HG03460 (cell line): ENCODE data around the gene PLEKHG5.

Experiments
- ATAC-seq: cut with Tn5 transposase; IDR thresholded peaks from one replicate; pipeline ENCODE4 v1.9.1; 2021; ENCODE audit not compliant: unreplicated experiment

Gene PLEKHG5

DNA sequence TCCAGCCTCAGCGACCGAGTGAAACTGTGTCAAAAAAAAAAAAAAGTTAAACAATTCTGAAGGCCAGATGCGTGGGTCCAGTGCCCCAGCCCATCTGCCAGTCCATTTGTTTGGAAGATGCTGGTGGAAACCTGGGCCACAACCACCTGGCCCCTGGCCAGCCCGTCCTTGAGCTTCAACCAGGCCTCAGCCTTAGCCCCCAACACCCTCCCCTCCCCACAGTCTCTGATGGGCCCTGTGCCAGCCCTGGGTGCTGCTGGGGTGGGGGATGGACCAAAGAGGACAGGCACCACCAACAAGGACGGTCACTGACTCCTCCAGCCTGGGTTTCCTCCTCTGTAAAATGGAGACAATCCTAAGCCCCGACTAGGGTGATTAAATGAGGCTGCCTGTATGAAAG lies 19.6 kb upstream of the PLEKHG5 start:
- ATAC-seq, result no peak

DNA sequence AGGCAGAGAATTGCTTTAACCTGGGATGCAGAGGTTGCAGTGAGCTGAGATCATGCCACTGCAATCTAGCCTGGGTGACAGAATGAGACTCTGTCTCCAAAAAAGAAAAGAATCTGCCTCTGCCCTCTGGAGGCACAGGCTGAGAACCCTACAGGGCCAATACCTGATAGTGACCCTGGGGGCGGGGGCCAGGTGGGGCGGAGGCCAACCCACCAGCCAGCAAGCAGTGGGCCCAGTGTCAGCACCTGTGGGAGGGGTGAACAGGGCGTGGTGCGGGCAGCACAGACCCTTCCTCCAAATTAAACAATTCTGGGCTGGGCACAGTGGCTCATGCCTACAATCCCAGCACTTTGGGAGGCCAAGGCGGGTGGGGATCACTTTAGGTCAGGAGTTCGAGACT lies 19.0 kb upstream of the PLEKHG5 start:
- no peak for ATAC-seq

DNA sequence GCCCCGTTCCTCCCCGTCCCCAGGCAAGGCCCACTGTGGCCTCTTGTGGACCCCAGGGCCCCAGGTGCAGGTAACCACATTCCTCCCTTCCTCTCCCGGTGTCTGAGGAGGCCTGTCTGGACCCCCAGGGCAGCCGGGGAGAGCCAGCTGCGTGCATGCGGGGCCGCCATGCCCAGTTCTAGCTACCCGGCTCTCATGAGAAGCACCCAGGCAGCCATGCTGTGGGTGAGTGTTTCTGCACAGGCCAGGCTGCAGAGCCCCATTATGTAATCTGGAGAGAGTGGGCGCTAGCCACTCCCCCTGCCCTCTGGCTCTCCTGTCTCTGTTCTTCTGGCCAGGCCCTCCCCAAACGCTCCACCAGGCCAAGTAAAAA lies 18.4 kb upstream of the PLEKHG5 start:
- no peak for ATAC-seq

DNA sequence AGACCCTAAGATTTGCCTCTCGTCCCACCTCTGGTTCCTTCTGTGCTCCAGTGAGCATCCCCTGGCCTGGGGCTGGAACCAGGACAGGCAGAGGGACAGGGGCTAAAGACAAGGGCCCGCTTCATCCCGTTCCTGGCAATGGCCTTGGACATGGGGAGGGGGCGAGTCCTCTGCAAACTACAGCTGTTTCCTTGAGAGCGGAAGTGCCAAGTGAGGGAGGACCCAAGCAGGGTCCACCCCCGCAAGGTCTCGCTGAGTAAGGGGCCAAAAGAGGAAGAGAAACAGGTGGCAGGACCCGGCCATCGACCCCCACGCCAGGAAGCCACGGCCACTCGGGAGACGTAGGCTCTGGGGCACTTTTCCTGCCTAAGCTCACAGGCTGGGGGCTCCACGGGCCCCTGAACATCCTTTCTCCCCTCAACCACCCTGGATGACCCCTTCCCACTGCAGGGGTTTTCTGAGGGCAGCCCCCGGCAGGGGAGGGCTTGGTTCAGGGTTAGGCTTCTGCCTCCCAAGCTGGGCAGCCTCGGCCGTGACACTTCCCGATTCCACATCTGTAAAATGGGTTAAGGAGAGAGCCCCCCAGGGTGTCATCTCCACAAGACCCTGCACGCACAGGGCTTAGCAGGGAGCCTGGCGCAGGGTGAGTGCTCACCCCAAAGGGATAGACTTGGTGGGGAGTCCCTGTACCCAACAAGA lies 17.9 kb upstream of the PLEKHG5 start:
- no peak for ATAC-seq

DNA sequence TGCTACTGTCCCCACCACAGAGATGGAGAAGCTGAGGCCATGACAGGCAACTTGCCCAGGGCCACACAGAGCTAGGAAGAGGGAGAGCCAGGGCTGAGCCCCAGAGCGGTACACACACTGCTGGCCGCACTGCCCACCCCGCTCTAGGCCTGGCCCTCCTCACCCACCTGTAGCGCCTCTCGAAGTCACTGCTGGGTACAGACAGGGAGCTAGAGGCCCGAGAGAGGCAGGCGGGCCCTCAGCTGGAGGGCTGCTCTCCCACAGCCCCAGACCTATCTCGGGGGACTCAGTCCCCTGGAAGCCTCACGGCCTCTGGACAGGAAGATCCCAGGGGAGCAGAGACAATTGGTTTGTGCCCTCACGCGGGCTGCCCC lies 17.3 kb upstream of the PLEKHG5 start:
- ATAC-seq, result no peak

DNA sequence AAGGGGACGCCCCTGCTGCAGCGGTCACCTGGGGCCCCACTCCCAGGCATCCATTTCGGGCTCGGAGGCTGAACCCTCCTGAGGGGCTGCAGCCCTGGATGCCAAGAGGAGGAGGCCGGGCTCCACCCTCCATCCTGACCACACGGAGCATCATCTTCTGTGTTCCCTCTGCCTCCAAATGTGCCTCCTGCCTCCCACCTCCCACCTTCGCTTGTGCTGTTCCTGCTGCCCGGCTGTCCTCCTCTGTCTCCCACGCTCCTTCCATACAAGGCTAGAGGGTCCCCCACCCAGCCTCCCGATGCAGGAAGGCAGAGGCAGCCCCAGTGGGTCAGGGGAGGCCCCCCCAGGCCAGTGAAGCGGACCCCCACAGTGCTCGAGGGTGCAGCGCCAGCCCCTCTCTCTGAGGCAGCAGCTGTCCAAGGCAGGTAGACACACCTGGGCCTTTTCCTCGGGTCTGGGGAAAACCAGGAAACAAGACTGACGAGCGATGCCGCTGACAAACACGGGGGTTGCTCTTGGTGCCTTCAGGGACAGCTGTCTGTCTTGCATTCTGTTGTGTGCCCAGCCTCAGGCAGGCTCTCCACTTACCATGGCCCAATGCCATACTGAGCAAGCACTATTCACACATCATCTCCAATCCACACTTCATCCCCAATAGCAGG lies 16.8 kb upstream of the PLEKHG5 start:
- no peak for ATAC-seq

DNA sequence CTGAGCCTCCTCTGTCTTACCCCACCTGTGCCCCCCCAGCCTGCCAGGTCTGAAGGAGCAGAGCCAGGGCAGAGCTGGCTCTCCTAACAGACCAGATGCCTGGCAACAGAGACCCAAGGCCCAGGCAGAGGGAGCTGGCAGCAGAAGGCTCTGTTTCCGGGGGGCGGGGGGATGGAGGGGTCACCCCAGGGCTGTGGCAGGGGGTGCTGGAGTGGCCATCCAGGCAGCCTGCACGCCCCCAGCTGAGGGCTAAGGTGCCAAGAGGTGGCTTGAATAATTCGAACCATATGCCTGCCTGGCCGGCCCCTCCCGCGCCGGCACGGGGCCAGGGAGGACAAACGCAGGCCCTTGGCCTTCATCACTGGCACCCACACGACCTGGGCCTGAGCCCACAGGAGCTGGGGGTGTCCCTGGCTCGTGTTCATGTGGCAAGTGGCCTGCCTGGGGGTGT lies 16.0 kb upstream of the PLEKHG5 start:
- ATAC-seq, result no peak

DNA sequence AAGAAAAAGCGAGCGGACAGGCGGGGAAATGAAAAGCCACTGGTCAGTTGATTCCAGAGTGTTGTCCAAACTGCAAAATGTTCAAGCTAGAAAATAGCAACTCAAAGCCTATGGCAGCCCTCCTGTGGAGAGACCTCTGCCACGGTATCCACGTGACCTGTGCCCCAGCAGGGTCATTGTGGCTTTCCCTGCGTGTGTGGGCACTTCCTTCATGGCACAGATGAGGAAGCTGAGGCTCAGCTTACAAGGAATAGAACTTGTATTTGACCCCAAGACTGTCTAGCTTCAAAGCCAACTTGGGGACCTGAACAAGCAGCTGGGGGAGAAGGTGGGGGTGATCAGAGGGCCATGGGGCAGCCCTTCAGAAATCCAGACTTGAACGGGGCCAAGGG lies 15.6 kb upstream of the PLEKHG5 start:
- no peak for ATAC-seq

DNA sequence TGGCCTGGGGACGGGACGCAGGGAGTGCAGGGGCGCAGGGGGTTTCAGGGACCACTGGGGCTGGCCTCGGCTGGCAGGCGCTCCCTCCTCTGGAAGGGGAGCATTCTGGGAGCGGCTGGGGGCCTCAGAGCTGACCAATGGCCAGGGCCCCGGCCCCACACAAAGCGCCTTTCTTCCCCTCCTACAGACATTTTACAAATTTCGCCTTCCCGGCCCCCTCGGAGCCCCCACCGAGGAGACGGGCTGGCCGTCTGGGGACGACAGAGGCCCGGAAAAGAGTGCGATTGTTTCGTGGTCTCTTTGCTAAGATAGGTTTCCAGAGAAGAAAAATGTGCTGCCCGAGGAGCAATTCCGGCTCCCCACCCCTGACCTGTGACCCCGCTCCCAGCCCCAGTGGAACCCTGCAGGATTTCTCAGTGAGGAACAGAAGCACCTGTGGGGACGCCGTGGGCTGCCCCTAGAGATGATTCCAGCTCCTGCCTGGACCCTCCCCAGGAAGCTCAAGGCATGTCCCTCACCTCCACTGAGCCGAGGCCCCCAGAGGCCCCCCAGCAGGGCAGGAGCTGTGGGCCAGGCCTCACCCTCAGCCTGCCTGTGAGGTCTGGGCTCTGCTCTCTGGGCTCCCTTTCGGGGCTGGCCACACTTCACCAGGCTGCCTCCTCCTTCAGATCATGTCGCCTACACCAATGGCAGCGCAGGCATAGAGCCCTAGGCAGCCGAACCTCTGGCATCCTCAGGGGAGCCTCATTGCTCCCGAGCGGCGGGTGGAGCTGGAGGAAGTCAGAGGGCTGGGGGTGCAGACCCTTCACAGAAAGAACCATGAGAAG lies 15.0 kb upstream of the PLEKHG5 start:
- no peak for ATAC-seq

DNA sequence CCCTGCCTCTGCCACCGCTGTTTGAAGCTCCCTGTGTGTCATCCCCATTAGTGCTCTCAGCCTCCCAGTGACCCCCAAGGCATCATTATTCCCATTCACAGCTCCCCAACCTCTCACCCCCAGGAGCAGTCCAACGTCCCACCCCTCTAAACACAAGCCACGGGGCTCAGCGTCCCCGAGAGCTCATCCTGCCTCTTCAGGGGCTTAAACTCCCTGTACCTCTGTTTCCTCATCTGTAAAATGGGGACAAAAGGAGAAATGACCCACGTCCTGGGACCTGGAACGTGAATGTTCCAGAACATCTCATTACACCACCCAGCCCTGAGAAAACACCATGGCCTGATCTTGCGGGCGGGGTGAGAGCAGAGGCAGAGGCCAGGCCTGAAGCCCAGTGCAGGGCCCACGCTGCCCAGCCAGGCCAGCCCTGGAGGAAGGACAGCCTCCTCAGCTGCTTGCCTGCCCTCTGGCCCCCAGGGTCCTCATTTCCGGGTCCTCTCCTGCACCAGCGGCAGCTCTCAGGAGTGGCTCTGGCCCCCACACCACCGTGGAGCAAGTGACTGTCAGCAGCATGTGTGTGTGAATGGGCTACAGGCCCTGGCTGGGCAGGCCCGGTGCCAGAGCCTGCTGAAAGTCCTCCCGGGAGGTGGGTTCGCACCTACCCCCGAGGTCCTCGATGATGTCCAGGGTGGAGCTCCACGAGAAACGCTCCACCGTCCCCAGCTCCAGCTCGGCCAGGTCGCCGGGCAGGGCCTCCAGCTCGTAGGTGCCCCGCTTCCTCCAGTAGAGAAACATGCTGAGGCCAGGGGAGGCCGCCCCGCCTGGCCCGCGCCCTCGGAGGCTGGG lies 14.1 kb upstream of the PLEKHG5 start:
- no peak for ATAC-seq

DNA sequence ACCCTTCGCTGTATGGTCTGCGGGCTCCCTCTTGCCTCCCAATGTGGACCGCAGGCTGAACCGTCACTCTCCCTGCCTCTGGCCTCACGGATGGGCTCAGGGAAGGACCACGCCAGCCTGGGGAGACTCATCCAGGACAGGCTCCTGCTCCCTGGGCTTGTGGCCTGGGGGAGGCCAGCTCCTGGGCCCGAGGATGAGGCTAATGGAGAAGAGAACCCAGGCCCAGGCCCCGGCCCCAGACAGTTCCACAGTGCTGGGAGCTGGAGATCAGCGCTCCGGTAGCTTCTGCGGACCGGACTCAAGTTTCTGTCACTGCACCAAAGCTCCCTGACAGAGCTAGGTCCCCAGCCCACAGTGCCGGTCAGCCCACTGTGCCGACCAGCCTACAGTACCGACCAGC lies 13.4 kb upstream of the PLEKHG5 start:
- no peak for ATAC-seq

DNA sequence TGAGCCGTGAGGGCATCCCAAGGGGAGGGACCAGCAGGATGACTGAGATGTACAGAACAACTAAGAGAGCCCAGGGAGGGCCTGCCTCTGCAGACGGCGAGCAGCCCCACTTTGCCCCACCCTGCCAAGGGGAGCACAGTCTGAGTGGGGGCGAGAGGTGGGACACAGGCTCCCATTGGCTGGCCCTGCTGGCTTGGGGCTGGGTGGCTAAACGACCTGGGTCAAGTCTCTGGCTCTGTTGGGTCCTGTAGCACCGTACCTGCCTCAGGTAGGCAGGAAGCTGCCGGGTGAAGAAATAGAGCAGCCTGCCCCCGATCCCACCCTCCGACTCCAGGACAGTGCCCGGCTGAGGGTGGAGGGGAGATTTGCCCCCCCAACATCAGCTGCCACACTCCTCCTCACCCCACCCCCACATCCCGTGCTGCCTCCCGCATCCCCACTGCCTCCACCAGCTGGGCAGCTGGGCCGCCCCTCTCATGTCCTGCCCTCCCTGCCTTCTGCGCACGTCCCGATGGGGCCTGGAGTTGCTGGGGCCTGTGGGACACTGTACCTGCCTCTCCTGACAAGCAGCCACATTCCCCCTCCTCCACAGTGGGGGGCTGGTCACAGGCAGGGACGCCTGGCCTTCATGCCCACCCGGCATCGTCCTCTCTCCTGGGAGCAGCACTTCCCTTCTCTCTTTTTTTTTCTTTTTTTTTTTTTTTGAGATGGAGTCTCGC lies 12.6 kb upstream of the PLEKHG5 start:
- no peak for ATAC-seq

DNA sequence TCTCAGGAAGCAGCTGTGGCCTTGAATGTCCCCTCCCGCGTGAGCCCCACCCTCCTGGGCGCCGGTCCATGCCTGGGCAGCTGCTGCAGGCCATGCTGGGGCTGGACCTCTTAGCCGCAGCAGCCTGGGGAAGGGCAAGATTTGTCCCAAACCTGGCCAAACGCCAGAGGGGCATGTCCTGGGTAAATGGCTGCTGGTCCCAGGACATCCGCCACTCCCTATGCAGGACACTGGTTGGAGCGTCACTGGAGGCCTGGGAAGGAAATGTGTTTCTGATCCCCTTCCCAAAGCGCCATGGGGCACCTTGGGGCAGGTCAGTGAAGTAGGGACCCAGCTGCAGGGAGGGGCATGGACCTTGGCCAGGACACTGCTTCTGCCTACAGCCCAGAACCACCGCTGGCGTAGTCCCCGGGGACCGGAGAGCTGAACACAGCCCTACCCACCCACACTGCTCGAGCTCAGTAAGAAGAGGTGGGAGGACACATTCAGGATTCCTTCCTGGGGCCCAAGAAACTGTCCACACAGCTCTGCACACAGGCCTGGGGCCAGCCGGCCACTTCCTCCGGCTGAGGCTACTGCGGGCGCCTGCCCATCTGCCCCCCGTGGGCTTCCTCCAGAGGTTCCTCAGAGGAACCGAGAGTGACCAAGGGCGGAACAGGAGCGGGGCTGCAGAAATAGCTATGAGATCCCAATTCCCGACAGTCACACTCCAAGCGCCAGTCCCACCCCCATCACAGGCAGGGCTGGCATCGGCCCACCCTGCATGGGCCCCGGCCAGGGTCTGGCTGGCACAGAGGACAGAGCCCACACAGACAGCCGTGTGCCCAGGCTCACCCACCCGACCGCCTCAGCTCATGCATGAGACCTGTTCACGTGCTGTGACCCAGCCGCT lies 10.8 kb upstream of the PLEKHG5 start:
- ATAC-seq, result no peak

DNA sequence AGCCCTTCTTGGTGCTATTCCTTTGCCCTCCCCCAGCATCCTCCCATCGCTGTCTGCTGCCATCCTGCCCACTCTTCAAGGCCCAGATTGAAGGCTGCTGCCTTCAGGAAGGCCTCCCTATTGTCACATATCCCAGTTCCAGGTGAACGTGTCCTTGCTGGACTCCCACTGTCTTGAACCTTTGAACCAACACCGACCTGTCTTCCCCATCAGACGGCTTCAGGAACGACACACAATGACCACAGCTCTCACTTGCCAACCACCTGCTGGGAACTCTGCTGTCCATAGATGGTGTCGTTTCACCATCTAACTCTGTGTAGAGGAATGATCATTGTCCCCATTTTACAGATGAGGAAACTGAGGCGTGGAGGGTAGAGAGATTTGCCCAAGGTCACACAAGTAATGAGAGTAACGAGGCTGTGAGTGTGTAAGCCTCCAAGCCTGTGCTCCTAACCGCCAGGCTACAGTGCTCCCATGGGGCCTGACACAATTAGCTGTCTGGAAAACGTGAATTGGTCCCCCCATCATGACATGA lies 9.9 kb upstream of the PLEKHG5 start:
- no peak for ATAC-seq

DNA sequence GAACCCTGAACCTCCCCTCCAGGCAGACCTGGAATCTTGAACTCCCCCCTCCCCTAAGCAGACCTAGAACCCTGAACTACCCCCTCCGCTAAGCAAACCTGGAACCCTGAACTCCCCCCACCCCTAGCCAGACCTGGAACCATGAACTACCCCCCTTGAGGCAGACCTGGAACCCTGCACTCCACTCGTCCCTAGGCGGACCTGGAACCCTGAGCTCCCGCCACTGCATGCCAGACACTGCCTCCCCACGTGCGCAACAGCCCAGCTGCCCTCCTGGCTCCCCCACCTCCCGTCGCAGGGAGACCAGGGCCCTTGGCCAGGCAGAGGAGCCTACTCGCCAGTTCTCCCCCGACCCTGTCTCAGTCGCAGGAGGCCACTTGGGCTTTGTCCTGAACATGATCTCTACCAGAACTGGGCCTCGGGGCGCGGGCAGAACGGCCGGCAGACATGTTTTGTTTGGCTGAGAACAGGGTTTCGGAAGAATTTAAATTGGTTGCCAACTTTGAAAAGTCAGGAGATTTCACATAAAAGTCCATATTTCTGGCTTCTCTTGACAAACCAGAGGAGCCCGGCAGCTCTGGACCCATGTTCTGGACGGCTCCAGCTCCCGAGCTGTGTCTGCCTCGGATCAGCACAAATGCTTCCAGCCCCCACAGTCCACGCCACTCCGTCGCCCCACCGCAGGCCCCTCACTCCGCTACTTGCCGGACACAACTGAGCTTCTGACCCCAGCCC lies 9.2 kb upstream of the PLEKHG5 start:
- no peak for ATAC-seq

DNA sequence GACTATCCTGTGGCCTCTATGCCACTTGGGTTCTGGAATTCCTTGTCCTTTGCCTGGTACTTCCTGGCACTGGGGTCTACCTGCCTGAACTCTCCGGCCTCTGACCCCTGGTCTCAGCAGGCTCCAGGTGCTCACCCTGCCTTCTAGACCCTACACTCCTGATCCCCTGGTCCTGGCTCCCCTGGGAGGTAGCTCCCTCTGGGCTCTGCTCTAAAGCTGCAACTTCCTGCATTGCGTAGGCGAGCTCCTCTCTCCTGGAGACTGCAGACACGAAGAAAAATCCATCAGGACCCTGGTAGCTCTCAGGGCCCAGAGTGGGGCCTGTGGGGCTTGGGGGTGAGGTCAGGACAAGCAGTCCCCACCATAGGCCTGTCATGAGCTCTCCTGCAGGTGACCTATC lies 7.8 kb upstream of the PLEKHG5 start:
- no peak for ATAC-seq

DNA sequence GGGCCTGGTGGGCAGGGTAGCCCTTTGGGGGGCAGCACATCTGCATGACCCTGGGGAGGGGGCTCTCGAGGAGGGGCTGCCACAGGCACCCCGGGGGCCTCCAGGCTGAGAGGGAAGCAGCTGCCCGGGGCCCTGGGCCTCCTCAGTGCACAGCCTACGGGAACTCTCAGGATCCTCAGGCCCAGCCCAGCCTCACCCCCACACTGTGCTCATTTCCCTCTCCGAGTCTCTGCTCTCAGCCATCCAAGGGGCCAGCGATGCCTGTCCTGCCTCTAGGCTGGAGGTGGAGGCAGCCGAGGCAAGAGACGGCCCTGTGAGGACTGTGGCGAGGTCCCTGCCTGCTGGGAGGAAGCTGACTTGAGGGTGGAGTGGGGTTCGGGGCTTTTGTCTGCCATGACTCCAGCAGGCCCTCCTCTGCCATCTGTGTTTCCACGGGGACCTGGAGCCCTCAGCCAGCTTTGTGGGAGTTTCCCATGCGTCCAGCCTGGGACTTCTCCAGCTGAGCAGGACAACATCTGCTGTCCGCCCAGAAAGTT lies 7.2 kb upstream of the PLEKHG5 start:
- no peak for ATAC-seq

DNA sequence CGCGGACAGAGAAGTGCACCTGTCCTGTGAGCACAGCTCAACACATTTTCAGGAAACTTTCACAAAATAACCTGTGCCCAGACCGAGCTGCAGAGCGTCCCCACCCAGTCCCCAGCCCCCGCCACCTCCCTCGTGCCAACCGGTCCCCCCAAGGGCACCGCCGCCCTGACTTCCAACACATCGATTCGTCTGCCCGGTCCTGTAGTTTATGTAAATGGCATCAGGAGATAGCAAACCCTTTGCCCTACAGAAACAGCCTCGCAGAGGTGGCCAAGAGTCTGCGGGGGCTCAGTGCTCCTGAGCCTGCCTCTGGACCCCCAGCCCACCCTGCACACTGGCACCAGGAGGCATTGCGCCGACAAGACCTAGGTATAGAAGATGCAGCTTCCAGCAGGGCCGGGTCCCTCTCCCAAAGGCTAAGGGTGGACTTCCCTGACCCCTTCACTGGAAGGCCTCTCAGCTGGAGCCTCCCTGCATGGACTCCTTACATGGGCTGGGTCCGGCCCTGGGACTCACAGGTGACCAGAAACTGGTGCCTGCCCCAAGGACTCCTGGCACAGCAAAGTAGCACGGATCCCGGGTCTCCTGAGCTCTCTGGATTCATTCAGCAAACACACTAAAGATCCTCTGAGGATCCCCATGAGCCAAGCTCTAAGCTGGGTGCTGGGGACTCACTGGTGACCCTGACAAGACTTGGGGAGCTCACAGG lies 6.6 kb upstream of the PLEKHG5 start:
- no peak for ATAC-seq
